Loucy (cell line): Measurements from ENCODE around the gene PBX4.
A peak's percentile ranks its signal among the peaks of the same experiment; 100 is the strongest.

Experiments
- H2AFZ ChIP-seq: fragments of 200-600 bp; sonication (generic); 2 replicates; pipeline ENCODE4 v1.6.0; 2016; ENCODE audit warnings: antibody characterized with exemption, mild to moderate bottlenecking, low read length, moderate library complexity
- H3F3A ChIP-seq: fragments of 200-600 bp; 2 replicates; pipeline ENCODE4 v1.6.0; 2016; ENCODE audit warnings: antibody characterized with exemption, low read depth, mild to moderate bottlenecking
- H3K27me3 ChIP-seq: fragments of 200-600 bp; sonication (generic); 2 replicates; pipeline ENCODE4 v1.6.1; 2014; ENCODE audit warnings: low read length, mild to moderate bottlenecking; ENCODE audit not compliant: insufficient read depth, poor library complexity, severe bottlenecking
- H3K36me3 ChIP-seq: fragments of 200-600 bp; sonication (generic); 2 replicates; pipeline ENCODE4 v1.6.1; 2016; ENCODE audit warnings: low read length; ENCODE audit not compliant: insufficient read depth
- H3K4me1 ChIP-seq: fragments of 200-600 bp; sonication (generic); 2 replicates; pipeline ENCODE4 v1.5.1; 2014; ENCODE audit warnings: low read length, mild to moderate bottlenecking; ENCODE audit not compliant: insufficient read depth, poor library complexity, severe bottlenecking
- H3K4me2 ChIP-seq: fragments of 200-600 bp; sonication (generic); 2 replicates; pipeline ENCODE4 v1.6.0; 2014; ENCODE audit warnings: antibody characterized with exemption, low read length, low read depth, mild to moderate bottlenecking; ENCODE audit not compliant: poor library complexity, severe bottlenecking
- H3K4me3 ChIP-seq: fragments of 200-600 bp; sonication (generic); 2 replicates; pipeline ENCODE4 v1.5.1; 2014; ENCODE audit warnings: low read length, mild to moderate bottlenecking, mixed read lengths; ENCODE audit not compliant: poor library complexity, severe bottlenecking
- H3K79me2 ChIP-seq: fragments of 200-600 bp; sonication (generic); 2 replicates; pipeline ENCODE4 v1.6.1; 2014; ENCODE audit warnings: low read length; ENCODE audit not compliant: insufficient read depth
- H3K9ac ChIP-seq: fragments of 200-600 bp; sonication (generic); 2 replicates; pipeline ENCODE4 v1.6.0; 2014; ENCODE audit warnings: mild to moderate bottlenecking, low read depth, low read length, moderate library complexity; ENCODE audit not compliant: poor library complexity, severe bottlenecking
- H3K9me2 ChIP-seq: fragments of 200-600 bp; sonication (generic); replicated peaks from 2 replicates; pipeline ENCODE4 v1.6.1; 2016; ENCODE audit warnings: low read depth, low read length, mixed read lengths
- H3K9me3 ChIP-seq: fragments of 200-600 bp; sonication (generic); 2 replicates; pipeline ENCODE4 v1.6.1; 2014; ENCODE audit warnings: mild to moderate bottlenecking, antibody characterized with exemption, low read length, low read depth; ENCODE audit not compliant: insufficient read depth
- H4K20me1 ChIP-seq: fragments of 200-600 bp; sonication (generic); 2 replicates; pipeline ENCODE4 v1.6.0; 2014; ENCODE audit warnings: antibody characterized with exemption, low read length, mild to moderate bottlenecking; ENCODE audit not compliant: insufficient read depth, poor library complexity, severe bottlenecking
- EZH2phosphoT487 ChIP-seq: fragments of 200-600 bp; IDR thresholded peaks from 2 replicates; pipeline ENCODE4 v1.6.1; 2018; ENCODE audit warnings: antibody characterized with exemption, mild to moderate bottlenecking, moderate library complexity, borderline replicate concordance
- TF ChIP-seq, protein P1 (sequence below): fragments of 200-600 bp; sonication (generic); conservative IDR thresholded peaks from 2 replicates; pipeline ENCODE4 v1.5.1; 2014; ENCODE audit warnings: mild to moderate bottlenecking, antibody characterized with exemption, low read length

PBX4 gene

DNA sequence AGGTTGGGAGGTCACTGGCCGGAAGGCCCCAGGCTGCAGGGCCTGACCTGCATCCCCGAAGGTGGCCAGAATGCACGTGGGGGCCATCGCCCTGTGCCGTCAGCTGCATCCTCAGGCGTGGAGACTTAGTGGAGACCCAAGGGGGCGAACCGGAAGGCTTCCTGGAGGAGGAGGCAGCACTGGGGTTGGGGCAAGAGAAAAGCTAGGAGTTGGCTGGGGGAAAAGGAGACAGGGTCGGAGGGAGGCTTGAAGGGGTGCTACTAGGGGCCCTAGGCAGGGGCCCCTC lies 91.2 kb downstream of the PBX4 start:
- H3K36me3 ChIP-seq = peaks cover 14% of the 10 kb centered on the region; the same call in 1 of the 2 replicates
- H3K4me1 ChIP-seq = peaks cover 16% of the 10 kb centered on the region
- TF ChIP-seq, protein P1, sequence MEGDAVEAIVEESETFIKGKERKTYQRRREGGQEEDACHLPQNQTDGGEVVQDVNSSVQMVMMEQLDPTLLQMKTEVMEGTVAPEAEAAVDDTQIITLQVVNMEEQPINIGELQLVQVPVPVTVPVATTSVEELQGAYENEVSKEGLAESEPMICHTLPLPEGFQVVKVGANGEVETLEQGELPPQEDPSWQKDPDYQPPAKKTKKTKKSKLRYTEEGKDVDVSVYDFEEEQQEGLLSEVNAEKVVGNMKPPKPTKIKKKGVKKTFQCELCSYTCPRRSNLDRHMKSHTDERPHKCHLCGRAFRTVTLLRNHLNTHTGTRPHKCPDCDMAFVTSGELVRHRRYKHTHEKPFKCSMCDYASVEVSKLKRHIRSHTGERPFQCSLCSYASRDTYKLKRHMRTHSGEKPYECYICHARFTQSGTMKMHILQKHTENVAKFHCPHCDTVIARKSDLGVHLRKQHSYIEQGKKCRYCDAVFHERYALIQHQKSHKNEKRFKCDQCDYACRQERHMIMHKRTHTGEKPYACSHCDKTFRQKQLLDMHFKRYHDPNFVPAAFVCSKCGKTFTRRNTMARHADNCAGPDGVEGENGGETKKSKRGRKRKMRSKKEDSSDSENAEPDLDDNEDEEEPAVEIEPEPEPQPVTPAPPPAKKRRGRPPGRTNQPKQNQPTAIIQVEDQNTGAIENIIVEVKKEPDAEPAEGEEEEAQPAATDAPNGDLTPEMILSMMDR = no peak
- TF ChIP-seq EZH2phosphoT487 = no peak

DNA sequence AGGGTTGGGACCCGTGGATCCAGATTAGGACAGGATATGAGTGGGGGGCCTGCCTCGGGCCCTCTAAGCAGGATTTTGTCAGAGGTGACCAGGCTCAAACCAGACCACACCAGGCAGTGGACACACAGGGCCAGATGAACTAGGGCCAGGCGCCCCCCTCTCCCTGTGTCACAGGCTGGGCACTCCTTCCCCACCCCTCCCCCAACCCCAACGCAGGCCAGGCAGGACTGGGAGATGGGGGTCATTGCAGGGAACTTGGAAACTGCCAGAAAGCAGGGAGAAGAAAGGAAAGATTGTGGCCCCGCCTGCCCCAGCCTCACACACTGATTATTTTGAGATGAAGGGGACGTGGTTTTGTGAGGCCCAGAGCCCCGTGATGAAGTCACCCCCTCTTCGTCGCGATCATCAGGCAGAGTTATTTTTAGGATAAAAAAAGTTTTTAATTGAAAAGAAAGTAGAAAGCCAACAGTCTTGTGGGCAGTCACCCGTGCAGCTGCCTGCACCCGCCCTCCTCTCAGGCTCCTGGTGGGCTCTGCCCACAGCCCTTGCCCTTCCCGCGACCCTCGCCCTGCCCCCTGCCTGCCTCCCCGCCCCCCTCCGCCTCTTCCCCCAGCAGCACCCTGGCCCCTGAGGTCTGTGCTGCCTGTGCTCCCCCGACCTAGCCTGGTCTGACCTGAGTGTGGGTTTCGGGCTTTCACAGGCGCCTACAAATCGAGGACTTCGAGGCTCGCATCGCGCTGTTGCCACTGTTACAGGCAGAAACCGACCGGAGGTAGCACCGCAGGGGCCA lies 91.7 kb downstream of the PBX4 start:
- Histone ChIP-seq H3K27me3 (no peaks in the 10 kb centered on the region), H3K4me1 (peaks cover 16% of the 10 kb centered on the region), H3K4me2 (peak overlapping the region; percentile 40), H3K4me3 (no peak overlapping the region), H3K9me3 (no peaks in the 10 kb centered on the region), H3K36me3 (peaks cover 14% of the 10 kb centered on the region; the same call in 1 of the 2 replicates), H3K9ac (no peak overlapping the region), H4K20me1 (peaks cover 36% of the 10 kb centered on the region), H2AFZ (no peak overlapping the region), H3F3A (no peaks in the 10 kb centered on the region), H3K79me2 (peaks cover 38% of the 10 kb centered on the region; the same call in 1 of the 2 replicates), H3K9me2 (no peaks in the 10 kb centered on the region)
- TF ChIP-seq, protein P1 = no peak
- no peak for TF ChIP-seq EZH2phosphoT487

More for the DNA sequence above, 91.2 kb downstream of the PBX4 start:
- Histone ChIP-seq H3K4me2 (no peak overlapping the region), H4K20me1 (peaks cover 33% of the 10 kb centered on the region), H3K79me2 (peaks cover 33% of the 10 kb centered on the region; the same call in 1 of the 2 replicates), H3K9ac (no peak overlapping the region), H3K4me3 (no peak overlapping the region), H3K27me3 (no peaks in the 10 kb centered on the region), H3K9me3 (no peaks in the 10 kb centered on the region), H3K9me2 (no peaks in the 10 kb centered on the region), H2AFZ (no peak overlapping the region), H3F3A (no peaks in the 10 kb centered on the region)

DNA sequence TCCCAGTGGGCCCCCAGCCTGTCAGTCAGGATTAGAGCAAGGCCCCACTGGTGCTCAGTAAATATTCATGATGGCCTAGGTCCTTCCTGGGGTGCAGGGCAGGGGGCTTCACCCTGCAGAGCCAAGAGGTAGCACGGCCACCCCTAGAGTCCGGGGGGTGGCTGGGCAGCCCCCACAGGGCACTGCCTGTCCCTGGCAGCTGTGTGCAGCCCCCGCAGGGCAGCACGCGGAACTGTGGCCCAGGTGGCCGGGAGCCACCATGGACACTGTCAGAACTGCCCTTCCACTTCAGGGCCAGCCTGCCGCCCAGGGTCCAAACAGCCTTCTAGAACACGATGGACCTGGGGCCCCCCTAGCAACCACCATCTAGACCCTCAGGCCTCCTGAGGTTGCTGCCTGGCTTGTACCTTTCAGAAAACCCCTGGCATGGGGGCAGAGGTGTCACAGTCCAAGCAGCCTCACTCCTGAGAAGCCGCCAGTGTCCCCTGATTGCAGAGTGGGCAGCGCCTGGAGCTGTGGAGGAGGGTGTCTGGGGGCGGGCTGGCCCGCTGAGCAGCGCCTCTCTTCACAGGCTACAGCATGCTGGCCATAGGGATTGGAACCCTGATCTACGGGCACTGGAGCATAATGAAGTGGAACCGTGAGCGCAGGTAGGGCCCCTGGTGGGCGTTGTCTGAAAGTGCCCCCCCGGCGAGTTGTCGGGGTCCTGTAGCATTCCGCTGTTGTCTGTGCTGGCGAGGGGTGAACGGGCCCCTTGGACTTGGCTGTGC lies 92.7 kb downstream of the PBX4 start:
- H3K9ac ChIP-seq = no peak overlapping the region
- peaks cover 44% of the 10 kb centered on the region for H3K79me2 ChIP-seq
- H3K4me1 ChIP-seq = peaks cover 16% of the 10 kb centered on the region
- H3K4me3 ChIP-seq = no peak overlapping the region
- H3K27me3 ChIP-seq = no peaks in the 10 kb centered on the region
- peaks cover 42% of the 10 kb centered on the region for H4K20me1 ChIP-seq
- H3F3A ChIP-seq = no peaks in the 10 kb centered on the region
- H3K36me3 ChIP-seq = peaks cover 14% of the 10 kb centered on the region; the same call in 1 of the 2 replicates
- TF ChIP-seq, protein P1 = no peak; the same call in 1 of the 2 replicates
- no peak for TF ChIP-seq EZH2phosphoT487
- no peak overlapping the region for H2AFZ ChIP-seq
- peak overlapping the region; percentile 40 for H3K4me2 ChIP-seq
- H3K9me2 ChIP-seq = no peaks in the 10 kb centered on the region
- no peaks in the 10 kb centered on the region for H3K9me3 ChIP-seq
